IPS-20b (cell line): ENCODE data around the gene GAREM1.
A peak's percentile ranks its signal among the peaks of the same experiment; 100 is the strongest.
"Not testable (repeated sequence)": the region's sequence is repeated elsewhere in the genome, so short reads cannot be mapped to it uniquely, and the experiment has no call there.

Experiments
- H3K27ac ChIP-seq: one replicate; pipeline ENCODE4 v1.5.1; 2013; ENCODE audit warnings: low read length
- H3K27me3 ChIP-seq: 2 replicates; pipeline ENCODE4 v1.6.1; 2013; ENCODE audit warnings: mild to moderate bottlenecking, low read length, inconsistent platforms; ENCODE audit not compliant: insufficient read depth
- H3K36me3 ChIP-seq: 2 replicates; pipeline ENCODE4 v1.6.1; 2013; ENCODE audit warnings: low read depth, mild to moderate bottlenecking, inconsistent platforms, low read length, moderate library complexity; ENCODE audit not compliant: insufficient read depth
- H3K4me1 ChIP-seq: 2 replicates; pipeline ENCODE4 v1.6.1; 2013; ENCODE audit warnings: mild to moderate bottlenecking, control low read depth, inconsistent platforms, low read length, moderate library complexity; ENCODE audit not compliant: insufficient read depth
- H3K4me3 ChIP-seq: 2 replicates; pipeline ENCODE4 v1.5.1; 2013; ENCODE audit warnings: mild to moderate bottlenecking, low read length, inconsistent platforms
- H3K9ac ChIP-seq: 2 replicates; pipeline ENCODE4 v1.6.1; 2013; ENCODE audit warnings: low read depth, mild to moderate bottlenecking, inconsistent platforms, low read length, moderate library complexity
- H3K9me3 ChIP-seq: 2 replicates; pipeline ENCODE4 v1.6.1; 2013; ENCODE audit warnings: mild to moderate bottlenecking, low read depth, low read length, inconsistent platforms; ENCODE audit not compliant: insufficient read depth

The GAREM1 gene

GRCh38 chr18:32470714-32471633 lies at the start of gene GAREM1:
TSS of gene GAREM1 (minus strand) at chr18:32470882. CDS start at chr18:32470428, 454 bp downstream.
- Histone ChIP-seq H3K4me1 (peaks cover 16% of the 10 kb centered on the region), H3K9ac (peak within 1 kb of the TSS; percentile 80; the same call in 1 of the 2 replicates), H3K9me3 (no peaks in the 10 kb centered on the region), H3K4me3 (peak within 1 kb of the TSS; percentile 94), H3K27me3 (peaks cover 39% of the 10 kb centered on the region), H3K27ac (peak within 1 kb of the TSS; percentile 19), H3K36me3 (no peaks in the 10 kb centered on the region)

- Histone ChIP-seq H3K9me3 (no peaks in the 10 kb centered on the region), H3K27ac (no peak overlapping the region), H3K4me3 (no peak overlapping the region), H3K9ac (no peak overlapping the region), H3K4me1 (no peaks in the 10 kb centered on the region), H3K27me3 (no peaks in the 10 kb centered on the region), H3K36me3 (no peaks in the 10 kb centered on the region)
Observed at GRCh38 chr18:32511147-32511546, 40.5 kb upstream of the GAREM1 start.

- Histone ChIP-seq H3K9ac (no peak overlapping the region), H3K4me1 (no peaks in the 10 kb centered on the region), H3K9me3 (no peaks in the 10 kb centered on the region), H3K27ac (no peak overlapping the region), H3K27me3 (no peaks in the 10 kb centered on the region), H3K4me3 (no peak overlapping the region), H3K36me3 (no peaks in the 10 kb centered on the region)
Observed at GRCh38 chr18:32509111-32509510, 38.4 kb upstream of the GAREM1 start.

- Histone ChIP-seq H3K4me3 (no peak overlapping the region), H3K27me3 (no peaks in the 10 kb centered on the region), H3K9ac (no peak overlapping the region), H3K36me3 (no peaks in the 10 kb centered on the region), H3K9me3 (no peaks in the 10 kb centered on the region), H3K4me1 (no peaks in the 10 kb centered on the region), H3K27ac (no peak overlapping the region)
Observed at GRCh38 chr18:32507093-32507492, 36.4 kb upstream of the GAREM1 start.

GRCh38 chr18:32502014-32502413 lies 31.3 kb upstream of the GAREM1 start:
- Histone ChIP-seq H3K27ac (no peak overlapping the region), H3K4me3 (no peak overlapping the region), H3K4me1 (no peaks in the 10 kb centered on the region), H3K9me3 (no peaks in the 10 kb centered on the region), H3K36me3 (no peaks in the 10 kb centered on the region), H3K9ac (no peak overlapping the region), H3K27me3 (no peaks in the 10 kb centered on the region)

DNA sequence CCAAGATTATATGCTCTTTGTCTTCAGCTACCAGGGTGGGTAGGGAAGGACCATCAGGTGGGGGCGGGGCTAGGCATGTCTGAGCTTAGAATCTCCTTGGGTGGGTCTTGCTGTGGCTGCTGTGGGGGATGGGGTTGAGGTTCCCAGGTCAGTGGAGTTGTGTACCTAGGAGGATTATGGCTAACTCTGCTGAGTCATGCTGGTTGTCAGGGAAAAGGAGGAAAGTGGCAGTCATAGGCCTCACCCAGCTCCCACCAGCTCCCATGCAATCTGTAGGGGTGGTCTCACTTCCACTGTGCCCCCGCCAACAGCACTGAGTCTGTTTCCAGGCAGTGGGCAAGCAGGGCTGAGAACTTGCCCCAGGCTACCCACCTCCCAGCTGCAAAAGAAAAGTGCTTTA lies 30.6 kb upstream of the GAREM1 start:
- not testable (repeated sequence) for H3K4me3 ChIP-seq, H3K4me1 ChIP-seq, H3K27me3 ChIP-seq, H3K36me3 ChIP-seq, H3K27ac ChIP-seq, H3K9ac ChIP-seq, H3K9me3 ChIP-seq

GRCh38 chr18:32483002-32483401 lies 12.3 kb upstream of the GAREM1 start:
- Histone ChIP-seq H3K4me1 (no peaks in the 10 kb centered on the region), H3K36me3 (no peaks in the 10 kb centered on the region), H3K4me3 (no peak overlapping the region), H3K27ac (no peak overlapping the region), H3K9me3 (no peaks in the 10 kb centered on the region), H3K27me3 (no peaks in the 10 kb centered on the region), H3K9ac (no peak overlapping the region)

DNA sequence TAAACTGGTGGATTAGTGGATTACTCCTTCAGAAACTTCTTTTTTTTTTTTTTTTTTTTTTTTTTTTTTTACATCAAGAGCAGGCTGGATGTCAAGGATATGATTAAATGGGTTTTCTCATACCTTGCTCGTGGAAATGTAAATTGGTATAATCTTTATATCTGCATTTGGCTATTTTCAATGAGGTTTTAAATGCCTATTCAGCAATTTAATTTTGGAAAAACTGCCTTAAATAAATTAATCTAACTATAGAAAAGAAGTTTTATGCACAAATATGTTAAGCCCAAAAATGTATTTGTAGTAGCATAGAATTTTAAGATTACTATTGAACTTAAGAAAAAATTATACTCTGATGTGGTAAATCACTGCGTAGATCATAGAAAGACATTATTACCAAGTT lies 11.4 kb upstream of the GAREM1 start:
- Histone ChIP-seq H3K9ac (no peak overlapping the region), H3K36me3 (no peaks in the 10 kb centered on the region), H3K4me3 (no peak overlapping the region), H3K4me1 (no peaks in the 10 kb centered on the region), H3K27ac (no peak overlapping the region), H3K9me3 (no peaks in the 10 kb centered on the region), H3K27me3 (no peaks in the 10 kb centered on the region)

DNA sequence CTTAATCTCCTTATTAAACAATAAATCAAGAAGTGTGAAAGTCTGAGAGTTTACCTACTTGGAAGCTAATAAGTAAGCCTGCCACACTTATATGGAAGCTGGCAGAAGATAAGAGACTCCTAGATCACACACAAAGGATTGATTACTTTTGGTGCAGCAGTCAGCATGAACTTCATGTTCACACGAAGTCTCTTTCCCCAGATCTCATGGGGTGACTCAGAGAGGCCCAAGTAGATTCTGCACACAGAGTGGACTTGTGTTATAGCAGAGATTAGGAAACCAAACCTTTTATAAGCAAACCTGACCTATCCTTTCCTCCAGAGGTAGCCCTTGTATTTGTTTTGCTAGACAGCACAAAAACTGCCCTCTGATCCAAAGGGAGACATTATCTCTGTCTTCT lies 9.9 kb upstream of the GAREM1 start:
- Histone ChIP-seq H3K36me3 (no peaks in the 10 kb centered on the region), H3K9ac (no peak overlapping the region), H3K4me1 (no peaks in the 10 kb centered on the region), H3K27me3 (no peaks in the 10 kb centered on the region; the same call in 1 of the 2 replicates), H3K9me3 (no peaks in the 10 kb centered on the region), H3K27ac (no peak overlapping the region), H3K4me3 (no peak overlapping the region)

DNA sequence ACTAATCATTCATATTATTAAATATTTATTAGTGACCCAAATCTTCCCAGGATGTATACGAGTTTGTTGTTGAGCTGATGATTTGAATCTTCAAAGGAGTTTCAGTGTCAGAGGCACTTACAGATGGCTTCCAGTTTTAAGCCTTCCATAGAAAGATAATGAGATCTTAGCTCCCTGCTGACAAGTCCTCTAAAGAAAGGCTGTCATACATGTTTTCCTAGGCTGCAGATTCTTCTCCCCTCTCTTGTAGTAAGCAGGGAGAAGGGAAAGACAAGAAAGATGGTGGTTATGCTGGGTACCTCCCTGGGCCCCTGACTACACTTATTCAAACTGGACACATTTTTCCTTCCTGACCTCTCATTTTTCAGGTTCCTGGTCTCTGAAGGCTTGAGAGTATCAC lies 8.1 kb upstream of the GAREM1 start:
- Histone ChIP-seq H3K9me3 (no peaks in the 10 kb centered on the region), H3K9ac (no peak overlapping the region), H3K27ac (no peak overlapping the region), H3K4me3 (no peak overlapping the region), H3K27me3 (no peaks in the 10 kb centered on the region; the same call in 1 of the 2 replicates), H3K36me3 (no peaks in the 10 kb centered on the region), H3K4me1 (no peaks in the 10 kb centered on the region)

DNA sequence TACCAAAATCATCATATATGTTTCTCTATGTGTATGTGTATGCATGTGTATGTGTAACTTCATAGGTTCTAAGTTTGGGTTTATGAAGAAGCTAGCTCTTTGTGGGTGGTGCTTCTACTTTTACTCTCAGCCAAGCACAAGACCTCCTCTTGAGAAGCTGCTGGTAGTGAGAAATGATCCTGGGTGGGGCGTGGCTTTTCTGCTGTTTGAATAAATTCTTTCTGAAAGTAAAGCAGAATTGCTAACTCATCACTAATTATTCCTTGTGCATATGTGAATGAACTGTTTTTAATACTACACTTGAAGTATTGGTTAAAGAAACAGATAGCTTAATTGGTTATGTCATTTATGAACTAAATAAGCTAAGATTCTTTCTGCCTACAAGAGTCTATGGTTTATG lies 7.6 kb upstream of the GAREM1 start:
- H3K9ac ChIP-seq = no peak overlapping the region
- H3K9me3 ChIP-seq = no peaks in the 10 kb centered on the region
- H3K36me3 ChIP-seq = no peaks in the 10 kb centered on the region
- H3K4me3 ChIP-seq = no peak overlapping the region
- no peaks in the 10 kb centered on the region for H3K4me1 ChIP-seq
- no peak overlapping the region for H3K27ac ChIP-seq
- H3K27me3 ChIP-seq = peaks cover 1% of the 10 kb centered on the region

DNA sequence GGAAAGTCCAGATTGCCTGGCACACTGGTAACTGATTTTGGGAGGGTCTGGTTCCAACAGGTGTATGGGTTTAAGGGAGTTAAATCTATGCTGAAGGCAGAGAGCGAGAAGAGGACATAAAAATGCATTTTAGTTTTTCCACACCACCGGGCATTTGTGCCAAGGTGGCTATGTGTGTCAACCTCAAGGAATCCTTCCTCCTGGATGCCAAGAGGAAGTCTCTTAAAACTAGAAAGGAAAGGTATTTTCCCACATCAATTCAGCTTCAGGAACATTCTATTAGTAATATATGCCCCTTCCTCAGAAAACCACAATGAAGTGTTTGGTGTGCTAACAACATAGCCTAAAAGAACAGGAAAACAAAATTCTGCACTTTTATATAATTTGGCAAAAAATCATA lies 5.4 kb upstream of the GAREM1 start:
- Histone ChIP-seq H3K4me3 (no peak overlapping the region), H3K36me3 (no peaks in the 10 kb centered on the region), H3K9me3 (no peaks in the 10 kb centered on the region), H3K4me1 (peaks cover 5% of the 10 kb centered on the region; the same call in 1 of the 2 replicates), H3K9ac (no peak overlapping the region), H3K27ac (no peak overlapping the region), H3K27me3 (peaks cover 23% of the 10 kb centered on the region)
